ENCODE results near the gene HORMAD2.
A peak's percentile ranks its signal among the peaks of the same experiment; 100 is the strongest.

The HORMAD2 gene, protein sequence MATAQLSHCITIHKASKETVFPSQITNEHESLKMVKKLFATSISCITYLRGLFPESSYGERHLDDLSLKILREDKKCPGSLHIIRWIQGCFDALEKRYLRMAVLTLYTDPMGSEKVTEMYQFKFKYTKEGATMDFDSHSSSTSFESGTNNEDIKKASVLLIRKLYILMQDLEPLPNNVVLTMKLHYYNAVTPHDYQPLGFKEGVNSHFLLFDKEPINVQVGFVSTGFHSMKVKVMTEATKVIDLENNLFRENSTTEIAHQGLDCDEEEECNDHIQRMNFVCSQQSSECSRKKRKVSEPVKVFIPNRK

DNA sequence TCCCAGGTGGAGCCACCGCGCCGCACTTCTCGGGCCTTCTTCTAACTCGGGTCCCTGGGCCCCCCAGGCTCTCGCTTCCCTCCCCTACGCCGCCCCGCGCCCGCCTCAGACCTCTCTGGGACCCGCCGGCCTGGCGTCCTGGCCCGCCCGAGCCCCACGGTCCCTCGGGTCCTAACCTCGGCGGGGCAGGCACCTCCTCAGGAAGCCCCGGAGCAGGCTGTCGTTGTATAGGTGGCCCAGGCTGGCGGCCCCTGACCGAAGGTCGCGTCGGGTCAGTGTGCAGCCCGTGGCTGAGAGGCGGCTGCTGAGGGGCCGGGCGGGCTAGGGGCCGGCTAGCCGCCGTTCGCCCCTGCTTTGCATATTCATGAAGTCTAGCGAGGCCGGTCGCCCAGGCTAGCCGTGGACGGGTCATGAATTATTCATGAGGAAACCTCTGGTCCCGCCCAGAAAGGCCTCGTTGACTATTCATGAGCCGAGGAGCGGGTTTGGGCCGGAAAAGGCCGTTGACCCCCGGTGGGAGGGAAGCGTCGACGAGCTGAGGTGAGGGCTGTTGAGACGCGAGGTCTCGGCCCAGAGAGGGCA is at the start of gene HORMAD2:
Gene HORMAD2, plus strand, starts transcription at position 513 of the 582 bp plus-strand sequence. CDS start 13,489 bp downstream, outside the sequence.
- peak in 1 of 2 donors; percentile 4 for DNase-seq

DNA sequence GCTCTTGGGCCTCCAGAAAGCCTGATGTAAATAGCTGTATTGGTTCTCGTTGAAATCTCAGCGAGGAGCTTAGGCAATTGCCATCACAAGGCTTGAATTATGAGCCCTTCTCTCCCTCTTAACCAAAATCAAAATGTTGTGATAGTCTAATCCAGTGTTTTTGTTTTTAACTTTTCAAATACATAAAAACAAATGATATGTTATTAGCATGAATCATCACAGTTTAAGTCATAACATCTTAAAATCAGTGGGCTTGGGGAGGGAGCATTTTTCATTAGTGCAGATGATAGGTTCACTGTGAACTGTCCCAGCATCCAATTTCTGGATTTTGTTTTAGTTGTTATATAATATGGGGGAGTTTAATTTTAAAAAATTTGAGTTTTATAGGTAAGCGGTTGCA is 48.9 kb upstream of the HORMAD2 start:
- no peak for DNase-seq

DNA sequence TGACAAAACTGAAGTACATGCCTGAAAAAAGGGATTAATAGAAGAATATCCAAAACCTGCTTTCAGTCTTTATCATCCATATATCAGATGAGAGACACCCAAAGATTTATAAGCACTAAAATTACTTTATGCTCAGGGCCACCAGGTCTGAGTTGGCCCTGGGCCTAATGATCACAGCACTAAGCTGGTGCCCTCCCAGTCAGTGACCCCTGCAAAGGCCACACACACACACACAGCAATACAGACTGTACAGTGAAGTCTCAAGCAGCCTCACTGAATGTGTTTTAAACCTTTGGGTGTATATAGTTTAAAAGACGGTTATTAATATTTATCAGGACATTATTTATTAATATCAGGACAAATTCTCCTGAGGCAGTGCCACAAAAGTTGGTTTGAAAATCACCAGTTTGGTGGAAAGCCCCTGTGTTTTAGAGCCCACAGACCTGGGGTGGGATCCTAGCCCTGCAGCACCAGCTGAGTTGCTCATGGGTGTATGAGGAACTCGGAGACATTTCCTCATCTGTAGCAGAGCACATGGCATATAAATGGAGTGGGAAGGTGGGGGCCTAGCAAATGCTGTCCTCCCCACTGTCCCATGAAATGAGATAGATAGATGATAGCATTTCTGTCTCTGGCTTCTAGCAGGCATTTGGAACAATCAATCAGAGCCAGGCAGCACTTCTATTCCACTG is 48.4 kb upstream of the HORMAD2 start:
- peak; percentile 43 to 87 for DNase-seq

DNA sequence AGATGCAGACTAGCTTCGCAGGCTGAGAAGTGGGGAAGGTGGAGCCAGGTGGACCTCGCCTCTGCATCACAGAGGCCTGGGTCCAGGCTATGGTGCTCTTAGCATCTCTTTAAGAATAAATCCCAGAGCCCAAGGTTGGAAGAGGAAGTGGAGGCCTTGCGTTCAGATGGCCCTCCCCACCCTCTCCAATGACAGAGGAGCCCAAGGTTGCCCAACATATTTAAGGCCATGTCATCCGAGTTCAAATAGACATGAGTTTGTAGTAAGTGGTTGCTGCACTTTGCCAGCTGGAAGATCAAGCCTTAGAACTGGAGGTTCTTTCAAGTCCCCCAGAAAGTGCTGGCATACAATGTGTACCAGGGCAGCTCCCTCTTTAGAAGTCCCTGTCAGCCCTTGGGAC is 47.1 kb upstream of the HORMAD2 start:
- peak; percentile 83 to 89 for DNase-seq

DNA sequence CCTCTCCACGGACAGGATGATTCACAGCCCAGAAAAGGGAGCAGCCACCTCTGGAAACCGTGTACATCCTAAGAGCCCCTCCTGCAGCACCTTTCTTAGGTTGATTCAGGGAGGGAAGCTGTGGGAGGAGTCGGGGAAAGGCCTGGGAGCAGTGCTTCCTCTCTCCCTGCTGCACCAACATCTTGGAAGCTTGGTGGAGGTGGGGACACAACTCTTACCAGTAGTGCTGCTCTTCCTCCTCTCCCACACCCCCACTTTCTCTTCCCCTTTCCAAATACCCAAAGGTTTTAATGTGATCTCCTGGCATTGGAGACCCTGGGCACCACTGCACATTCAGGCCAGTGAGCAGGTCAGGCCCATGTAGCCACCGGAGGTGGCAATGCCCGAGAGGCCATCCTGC is 46.4 kb upstream of the HORMAD2 start:
- peak; percentile 47 to 76 for DNase-seq

DNA sequence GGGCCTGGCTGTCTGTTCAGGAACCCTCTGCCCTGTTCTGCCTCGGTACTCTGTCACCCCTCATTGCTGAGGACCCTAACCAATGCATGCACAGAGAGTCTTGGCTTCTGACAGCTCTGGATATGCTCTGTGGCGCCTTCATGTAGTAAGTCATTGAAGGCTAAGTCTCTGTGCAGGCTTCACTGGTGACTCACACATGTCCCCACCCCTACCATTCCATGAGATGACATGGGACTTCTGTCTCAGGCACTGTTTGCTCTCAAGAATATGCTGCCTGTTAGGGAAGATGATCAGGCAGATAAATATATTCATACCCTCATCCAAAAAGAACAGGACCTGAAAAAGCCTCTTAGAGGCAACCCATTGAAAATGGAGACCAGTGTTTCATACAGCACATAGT is 43.6 kb upstream of the HORMAD2 start:
- DNase-seq, result peak in 1 of 2 donors; percentile 29

DNA sequence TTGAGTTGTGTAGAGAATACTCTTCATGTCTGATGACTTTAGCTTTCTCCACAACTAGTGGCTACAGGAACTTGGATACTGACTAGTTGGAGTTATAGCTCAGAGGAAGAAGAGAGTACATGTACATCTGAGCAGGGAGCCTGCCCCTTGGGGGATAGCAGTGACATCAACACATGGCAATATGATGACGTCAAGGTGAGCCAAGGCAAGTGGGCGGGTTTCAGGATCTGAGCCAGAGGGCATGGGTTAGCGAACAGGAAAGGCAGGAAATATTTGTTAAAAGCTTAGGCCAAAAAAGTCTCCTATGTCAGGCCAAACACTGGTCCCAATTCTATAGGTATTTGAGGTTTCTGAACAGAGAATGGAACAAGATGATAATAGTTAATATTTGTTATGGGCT is 42.0 kb upstream of the HORMAD2 start:
- DNase-seq, result peak in 1 of 2 donors; percentile 5

DNA sequence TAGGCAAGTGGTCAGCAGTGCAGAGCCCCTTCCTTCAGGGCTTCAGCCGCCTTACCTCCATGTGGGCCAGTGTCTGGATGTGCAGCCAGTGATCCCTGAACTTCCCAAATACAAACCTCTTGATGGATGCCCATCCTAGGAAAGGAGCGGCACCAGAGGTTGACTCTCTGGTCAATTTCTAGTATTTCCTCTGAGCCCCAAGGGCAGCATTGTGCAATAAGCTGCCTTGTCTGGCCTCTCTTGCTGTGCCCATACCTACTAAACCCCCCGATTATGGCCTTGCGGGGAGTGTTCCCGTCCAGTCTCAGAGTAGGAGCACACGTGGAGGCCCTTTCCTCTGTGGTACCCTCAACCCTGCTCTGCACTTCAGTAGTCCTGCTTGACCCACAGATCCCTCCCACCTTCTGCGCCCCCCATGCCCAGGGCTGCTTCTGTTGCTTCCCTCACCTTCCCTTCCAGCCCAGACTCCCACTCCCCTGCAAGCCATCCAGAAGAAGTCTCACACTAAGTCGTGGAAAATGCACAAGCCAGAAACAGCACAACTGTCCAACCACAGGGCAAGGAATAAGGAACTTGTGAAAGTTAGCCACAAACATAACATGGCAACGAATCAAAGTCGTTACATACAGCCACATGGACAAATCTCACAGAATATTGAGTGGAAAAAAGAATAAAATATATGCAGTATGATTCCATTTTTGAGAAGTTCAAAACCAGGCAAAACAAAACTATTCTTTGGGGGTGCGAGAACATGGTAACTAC is 39.6 kb upstream of the HORMAD2 start:
- no peak for DNase-seq

DNA sequence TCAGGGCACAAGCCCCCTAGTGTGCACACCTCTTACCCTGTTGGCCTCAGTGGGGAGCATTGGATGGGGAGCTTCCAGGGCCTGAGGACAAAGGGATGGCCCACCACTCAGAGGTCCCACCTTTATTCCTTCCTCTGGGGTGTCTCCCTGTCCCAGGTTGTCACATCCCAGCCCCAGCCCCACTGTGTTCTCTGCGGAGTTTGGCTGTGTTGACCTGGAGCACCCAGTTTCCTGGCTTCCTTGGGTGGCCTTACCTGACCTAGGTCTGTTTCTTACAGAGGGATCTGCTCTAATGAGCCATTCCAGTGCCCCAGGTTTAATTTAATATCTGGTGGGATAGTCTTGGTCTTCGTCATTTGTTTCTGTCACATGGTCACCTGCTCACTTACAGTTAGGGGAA is 38.8 kb upstream of the HORMAD2 start:
- DNase-seq, result no peak

DNA sequence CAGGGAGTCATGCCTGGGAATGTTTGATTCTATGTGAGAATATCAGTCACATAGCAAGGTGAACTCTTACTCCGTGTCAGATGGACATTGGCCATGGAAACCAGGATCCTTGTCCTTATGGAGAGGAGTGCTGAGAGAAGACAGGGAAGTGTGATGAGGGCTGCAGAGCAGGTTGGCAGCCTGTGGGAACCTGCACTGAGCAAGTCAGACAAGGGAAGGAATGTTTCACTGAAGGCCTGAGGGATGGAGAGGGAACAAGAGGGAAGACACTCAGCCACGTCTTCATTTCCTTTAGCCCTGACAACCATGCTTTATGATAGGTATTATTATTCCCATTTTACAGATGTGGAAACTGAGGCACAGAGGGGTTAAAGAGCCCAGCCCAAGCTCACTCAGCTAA is 38.4 kb upstream of the HORMAD2 start:
- DNase-seq, result no peak

DNA sequence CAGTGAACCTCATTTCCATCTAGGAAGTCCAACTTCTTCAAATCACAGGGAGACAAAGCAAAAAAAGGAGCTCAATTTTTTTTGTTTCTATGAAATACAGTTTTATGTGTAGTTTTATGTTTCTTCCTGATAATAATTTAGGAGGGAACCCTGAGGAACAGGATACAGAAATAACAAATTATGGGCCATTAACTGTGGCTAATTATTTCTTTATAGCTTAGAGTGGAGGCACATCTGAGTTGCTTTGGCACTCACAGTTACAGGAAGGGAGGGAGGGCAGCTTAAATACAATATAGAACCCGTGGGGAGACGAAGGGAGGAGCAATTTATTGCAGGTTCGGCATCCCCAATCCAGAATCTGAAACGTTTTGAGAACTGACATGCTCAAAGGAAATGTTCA is 37.1 kb upstream of the HORMAD2 start:
- no peak for DNase-seq

DNA sequence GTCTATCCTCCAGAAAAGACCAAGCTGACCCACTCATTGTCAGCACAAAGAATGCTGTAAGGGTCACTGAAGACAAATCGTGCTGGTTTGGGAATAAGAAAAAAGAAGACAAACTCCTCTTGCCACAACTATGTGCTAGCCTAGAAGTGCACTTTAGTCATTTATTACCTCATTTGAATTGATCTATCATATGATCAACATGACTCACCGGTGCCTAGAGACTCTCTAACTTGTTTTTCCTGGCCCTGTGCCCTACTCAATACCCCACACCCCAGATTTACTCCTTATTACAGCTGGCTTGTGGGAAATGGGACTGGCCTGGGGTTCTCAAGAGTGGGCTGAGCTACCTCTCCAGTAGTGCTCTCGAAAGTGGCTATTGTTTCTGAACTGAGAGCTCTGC is 35.9 kb upstream of the HORMAD2 start:
- peak; percentile 20 to 70 for DNase-seq

DNA sequence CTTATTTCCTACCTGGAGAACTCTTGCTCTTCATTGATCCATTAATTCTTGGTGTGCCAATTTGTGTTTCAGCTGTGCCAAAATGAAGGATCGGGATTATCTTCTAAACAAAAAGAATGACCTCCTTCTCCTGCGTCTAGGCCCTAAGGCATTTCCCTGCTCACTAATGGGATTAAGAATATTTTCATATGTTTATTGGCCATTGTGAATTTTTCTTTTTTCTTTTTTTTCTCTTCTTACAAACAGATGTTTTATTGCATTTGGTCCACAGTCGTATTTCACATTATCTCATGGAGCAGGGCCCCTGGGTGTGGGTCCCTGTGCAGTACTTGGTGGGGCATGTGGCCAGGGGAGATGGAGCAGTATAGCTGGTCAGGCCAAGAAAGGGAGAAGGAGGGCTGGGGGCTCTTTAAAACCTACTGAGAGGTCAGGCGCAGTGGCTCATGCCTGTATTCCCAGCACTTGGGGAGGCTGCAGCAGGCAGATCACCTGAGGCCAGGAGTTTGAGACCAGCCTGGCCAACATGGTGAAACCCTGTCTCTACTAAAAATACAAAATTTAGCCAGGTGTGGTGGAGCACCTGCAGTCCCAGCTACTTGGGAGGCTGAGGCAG is 35.3 kb upstream of the HORMAD2 start:
- no peak for DNase-seq

DNA sequence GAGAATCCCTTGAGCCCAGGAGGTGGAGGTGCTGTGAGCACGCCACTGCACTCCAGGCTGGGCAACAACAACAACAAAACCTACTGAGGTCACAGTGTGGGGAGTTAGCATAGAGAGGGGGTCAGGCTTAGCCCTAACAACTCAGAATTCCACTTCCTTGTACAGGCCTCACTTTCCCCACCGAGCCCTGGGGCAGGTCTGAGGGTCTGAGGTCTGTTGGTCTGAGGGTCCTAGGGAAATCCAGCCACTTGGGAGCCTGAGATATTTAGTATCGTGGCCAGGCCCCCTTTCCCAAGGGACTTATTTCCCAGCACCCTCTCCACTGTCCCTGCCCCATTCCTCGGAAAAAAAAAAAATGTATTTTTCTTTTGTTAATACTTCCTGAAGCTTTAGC is 34.8 kb upstream of the HORMAD2 start:
- no peak for DNase-seq

DNA sequence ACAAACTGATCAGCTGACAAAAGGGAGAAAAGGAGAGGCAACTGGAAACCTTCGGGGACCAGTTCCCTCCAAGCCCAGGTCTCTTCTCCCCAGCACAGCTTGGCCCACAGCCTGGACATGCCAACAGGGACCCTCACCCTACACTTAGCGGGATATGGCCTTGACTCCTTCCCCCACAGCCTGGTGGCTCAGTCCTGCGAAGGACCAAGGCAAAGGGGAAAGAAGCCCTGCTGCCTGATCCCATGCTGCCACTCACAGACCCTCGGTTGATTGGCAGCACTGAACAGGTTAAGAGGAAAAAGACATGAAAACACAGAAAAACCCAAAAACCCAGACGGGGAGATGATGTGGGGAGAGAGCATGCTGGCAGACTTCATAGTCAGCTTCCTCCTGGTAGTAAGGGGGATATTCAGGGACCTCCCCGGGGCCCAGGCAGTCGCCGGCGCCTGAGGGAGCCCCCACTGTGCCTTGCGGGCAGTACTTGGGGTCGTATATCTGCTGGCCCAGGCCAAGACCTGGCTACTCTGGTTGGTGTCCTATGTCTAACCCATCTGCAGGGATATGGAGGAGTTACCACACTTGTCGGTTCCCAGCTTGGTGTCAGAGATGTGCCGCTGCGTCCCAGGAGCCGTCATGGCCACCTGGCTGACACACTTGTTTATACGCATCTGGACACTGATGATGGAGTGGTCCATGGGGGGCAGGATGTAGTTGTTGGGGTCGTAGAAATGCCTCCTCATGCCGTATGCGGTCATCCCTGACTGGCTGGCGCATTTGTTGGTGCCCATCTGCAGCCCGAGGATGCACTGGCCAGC is 34.2 kb upstream of the HORMAD2 start:
- DNase-seq, result no peak

DNA sequence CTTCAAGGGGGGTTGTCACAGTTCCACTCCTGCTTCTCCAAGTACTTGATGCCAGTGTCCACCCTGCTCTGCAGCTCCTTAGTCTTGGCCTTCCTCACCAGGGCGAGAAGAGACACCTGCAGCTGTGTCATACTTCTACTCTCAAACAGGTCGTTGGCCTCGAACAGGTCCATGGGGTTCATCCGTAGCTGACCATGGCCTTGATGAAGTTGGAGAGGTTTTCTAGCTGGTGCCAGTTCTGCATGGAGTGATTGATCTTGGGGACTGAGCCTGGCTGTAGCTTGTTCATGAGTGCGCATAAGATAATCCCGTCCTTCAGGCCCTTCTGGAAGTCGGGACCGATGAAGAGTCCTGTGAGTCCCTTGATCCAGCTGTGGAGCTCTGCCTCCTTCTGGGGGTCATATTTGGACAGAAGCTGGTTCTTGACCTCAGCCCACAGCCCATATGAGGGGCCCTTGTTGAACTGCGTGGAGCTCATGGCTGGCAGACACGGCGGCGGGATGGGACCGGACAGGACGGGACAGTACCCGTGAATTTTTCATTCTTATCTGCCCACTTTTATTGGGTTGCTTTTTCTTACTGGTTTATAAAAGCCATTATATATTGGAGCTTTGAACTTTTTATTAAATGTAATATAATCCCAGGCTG is 33.4 kb upstream of the HORMAD2 start:
- DNase-seq, result no peak

DNA sequence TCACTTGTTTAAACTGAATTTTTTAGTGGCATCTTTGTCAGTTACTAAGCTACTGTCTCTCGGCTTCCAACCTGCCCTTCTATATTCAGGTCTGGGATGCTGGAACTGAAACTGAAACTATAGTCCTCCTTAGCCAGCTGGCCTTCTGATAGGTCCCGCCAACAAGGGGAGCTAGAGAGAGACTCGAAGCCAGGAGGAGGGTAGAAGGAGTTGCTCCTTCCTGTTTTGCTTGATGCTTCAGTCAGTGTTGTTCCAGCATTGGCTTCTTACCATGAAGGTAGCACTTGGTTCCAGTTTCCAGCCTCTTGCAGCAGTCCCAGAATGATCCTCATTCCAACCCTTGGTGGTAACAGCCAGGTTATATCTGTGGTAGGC is 32.9 kb upstream of the HORMAD2 start:
- DNase-seq, result peak; percentile 42 to 58

DNA sequence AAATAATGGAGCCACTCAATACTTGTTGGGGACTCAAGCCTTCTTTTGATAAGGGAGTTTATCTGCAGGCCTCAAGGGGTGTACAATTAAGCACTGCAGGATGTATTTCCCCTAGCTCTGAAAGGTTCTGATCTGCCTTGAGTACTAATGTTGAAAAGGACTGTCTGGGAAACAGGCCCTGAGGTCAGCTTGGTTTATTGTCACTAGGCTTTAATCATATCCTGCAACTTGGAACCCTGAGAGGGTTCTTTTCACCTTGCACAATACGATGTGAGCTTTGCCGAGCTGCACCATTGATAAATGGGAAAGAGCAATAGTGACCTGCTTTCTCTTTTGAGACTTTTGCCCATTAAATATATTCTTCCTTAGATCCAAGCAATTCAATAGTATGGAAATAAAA is 31.6 kb upstream of the HORMAD2 start:
- no peak for DNase-seq

DNA sequence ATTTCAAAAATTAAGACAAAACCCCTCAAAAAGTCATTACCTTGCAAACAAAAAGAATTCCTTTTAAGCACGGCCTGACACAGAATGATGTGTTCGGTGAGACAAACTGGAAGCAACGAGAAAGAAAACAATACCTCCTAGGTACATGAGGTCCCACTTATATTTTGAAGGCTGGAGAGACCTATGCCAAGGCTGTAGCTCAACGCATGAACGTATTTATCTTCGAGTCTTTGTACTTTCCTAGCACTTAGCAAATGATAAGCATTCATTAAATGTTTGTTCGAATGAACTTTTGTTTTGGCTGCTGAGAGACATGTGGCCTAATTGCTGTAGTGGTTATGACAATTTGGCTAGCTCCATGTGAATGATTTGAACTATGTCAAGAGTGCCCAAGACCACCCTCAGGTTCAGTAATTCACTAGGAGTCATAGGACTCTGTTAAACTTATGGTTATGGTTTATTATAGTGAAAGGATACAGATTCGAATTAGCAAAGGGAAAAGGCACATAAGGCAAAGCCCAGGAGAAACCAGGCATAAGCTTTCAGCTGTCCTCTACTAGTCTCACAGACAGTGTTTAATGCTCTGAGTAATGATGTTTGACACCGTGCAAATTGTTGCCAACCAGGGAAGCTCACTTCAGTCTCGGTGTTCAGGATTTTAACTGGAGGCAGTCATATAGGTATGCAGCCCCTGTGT is 26.0 kb upstream of the HORMAD2 start:
- DNase-seq, result no peak

DNA sequence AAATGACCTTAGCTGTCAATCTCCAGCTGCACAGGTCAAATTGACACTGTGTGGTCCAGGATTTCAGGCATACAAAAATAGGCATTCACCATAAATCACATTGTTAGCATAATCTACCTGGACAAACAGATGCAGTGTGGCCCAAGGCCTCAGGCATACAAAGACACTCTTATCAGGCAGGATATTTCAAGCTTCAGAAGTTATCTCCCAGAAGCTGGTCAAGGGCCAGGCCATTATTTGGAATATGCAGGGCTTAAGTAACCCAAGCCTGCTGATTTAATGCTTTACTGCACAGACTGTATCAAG is 25.5 kb upstream of the HORMAD2 start:
- no peak for DNase-seq

DNA sequence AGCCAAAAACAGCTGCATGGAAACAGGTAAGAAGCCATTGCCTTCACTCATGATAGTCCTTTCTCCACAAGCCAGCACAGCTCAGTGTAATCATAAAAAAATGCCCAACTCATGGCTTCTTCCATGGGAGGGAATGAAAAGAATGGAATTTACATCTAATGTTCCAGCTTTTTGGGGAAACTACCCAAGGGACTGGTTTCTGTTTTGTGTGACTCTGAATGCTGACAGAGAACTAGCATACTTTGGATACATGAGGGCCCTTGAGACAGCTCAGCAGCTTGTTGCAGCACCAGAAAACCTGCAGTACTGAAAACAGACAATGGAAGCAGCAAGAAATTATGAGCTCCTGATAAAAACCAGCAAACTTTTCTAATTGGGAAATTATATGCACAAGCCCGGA is 24.2 kb upstream of the HORMAD2 start:
- DNase-seq, result no peak
